Measurements from ENCODE around the gene ZFAND3. TPM values are rescaled to one million over a fixed set of nuclear protein-coding genes. Genes with fewer than 3 reads are reported as not detected.

ZFAND3 gene
- total and polyA plus RNA-seq, 2 donors (not counting 1 experiment from before 2014, with no cell fraction given) = 13.5 to 58.3 TPM

DNA sequence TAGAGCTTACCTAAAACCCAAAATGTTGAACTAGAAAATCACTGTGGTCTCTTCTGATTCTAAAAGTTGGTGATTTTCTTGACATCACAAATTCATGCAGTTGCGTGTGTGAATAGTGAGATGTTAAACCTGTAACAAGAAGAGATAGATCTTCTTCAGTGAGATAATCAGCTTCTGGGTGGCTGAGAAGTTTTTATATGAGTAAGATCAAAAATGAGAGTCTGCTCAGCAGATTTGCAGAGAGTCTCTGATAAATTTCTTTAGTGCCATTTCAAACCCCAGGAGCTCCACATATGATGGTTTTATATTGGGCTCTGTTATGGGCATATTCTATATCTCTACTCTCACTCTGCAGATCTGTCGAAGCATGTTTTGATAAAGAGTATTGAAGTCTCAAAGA lies 185.4 kb downstream of the ZFAND3 start:
- H3K4me3 ChIP-seq (ENCODE audit: control extremely low read depth in 1 of 5, extremely low read depth in 1 of 5, insufficient read depth in 1 of 5, low read depth in 2 of 5, low read length in 4 of 5) = no peak overlapping the region
- ChIA-PET CTCF (no interaction called here), POLR2A (no interaction called here)
- H3K4me3 Mint-ChIP-seq = no peak overlapping the region
- no peak overlapping the region for H3K9ac ChIP-seq (ENCODE audit: low read length)
- DNase-seq (no peak), ATAC-seq (ENCODE audit: low read depth) (no peak)
- no peak overlapping the region for H2AFZ ChIP-seq (ENCODE audit: insufficient read depth, low read depth, low read length, poor library complexity, severe bottlenecking)
- peaks cover 21% of the 10 kb centered on the region for H3K79me2 ChIP-seq (ENCODE audit: control insufficient read depth, insufficient read depth, low read length)
- H3K27ac Mint-ChIP-seq = no peak overlapping the region
- no peaks in the 10 kb centered on the region for H3K27me3 ChIP-seq (replicated peaks in 1 of 4; ENCODE audit: control extremely low read depth in 1 of 4, control insufficient read depth in 3 of 4, insufficient read depth in 4 of 4, low read length in 3 of 4)
- H4K20me1 ChIP-seq (ENCODE audit: control insufficient read depth, insufficient read depth, low read length, poor library complexity, severe bottlenecking) = peaks cover 23% of the 10 kb centered on the region
- intact Hi-C loops (cut with micrococcal nuclease) = no loop called here
- no peaks in the 10 kb centered on the region for H3K4me1 ChIP-seq (ENCODE audit: control insufficient read depth in 2 of 2, insufficient read depth in 2 of 2, low read length in 2 of 2)
- TF ChIP-seq, protein P1, sequence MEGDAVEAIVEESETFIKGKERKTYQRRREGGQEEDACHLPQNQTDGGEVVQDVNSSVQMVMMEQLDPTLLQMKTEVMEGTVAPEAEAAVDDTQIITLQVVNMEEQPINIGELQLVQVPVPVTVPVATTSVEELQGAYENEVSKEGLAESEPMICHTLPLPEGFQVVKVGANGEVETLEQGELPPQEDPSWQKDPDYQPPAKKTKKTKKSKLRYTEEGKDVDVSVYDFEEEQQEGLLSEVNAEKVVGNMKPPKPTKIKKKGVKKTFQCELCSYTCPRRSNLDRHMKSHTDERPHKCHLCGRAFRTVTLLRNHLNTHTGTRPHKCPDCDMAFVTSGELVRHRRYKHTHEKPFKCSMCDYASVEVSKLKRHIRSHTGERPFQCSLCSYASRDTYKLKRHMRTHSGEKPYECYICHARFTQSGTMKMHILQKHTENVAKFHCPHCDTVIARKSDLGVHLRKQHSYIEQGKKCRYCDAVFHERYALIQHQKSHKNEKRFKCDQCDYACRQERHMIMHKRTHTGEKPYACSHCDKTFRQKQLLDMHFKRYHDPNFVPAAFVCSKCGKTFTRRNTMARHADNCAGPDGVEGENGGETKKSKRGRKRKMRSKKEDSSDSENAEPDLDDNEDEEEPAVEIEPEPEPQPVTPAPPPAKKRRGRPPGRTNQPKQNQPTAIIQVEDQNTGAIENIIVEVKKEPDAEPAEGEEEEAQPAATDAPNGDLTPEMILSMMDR (IDR thresholded peaks at IDR 0.05) = no peak
- no peak for TF ChIP-seq EZH2 (IDR thresholded peaks at IDR 0.05; ENCODE audit: borderline replicate concordance, insufficient read depth, low read depth, low read length, poor library complexity, severe bottlenecking)
- H3K27ac ChIP-seq (ENCODE audit: low read length in 2 of 2) = no peak overlapping the region
- H3K9me3 ChIP-seq (ENCODE audit: control extremely low read depth in 1 of 3, control insufficient read depth in 2 of 3, insufficient read depth in 1 of 3, low read length in 2 of 3) = peaks cover 0 to under 1% (median 0%) of the 10 kb centered on the region in 3 donors
- H3K36me3 ChIP-seq (replicated peaks in 1 of 2; ENCODE audit: control extremely low read depth in 1 of 2, control insufficient read depth in 1 of 2, extremely low read depth in 1 of 2, insufficient read depth in 2 of 2, low read length in 1 of 2) = no peaks in the 10 kb centered on the region
- no peak overlapping the region for H3K4me2 ChIP-seq (replicated peaks; ENCODE audit: low read depth, low read length, poor library complexity, severe bottlenecking)
- H3K9me3 Mint-ChIP-seq (ENCODE audit: insufficient read depth) = no peaks in the 10 kb centered on the region
- H3K4me1 Mint-ChIP-seq = peaks cover 20% of the 10 kb centered on the region
- no peaks in the 10 kb centered on the region for H3K27me3 Mint-ChIP-seq
- WGBS (ENCODE audit: insufficient coverage) = 86% methylated on average over 1 of the region's 2 CpGs

DNA sequence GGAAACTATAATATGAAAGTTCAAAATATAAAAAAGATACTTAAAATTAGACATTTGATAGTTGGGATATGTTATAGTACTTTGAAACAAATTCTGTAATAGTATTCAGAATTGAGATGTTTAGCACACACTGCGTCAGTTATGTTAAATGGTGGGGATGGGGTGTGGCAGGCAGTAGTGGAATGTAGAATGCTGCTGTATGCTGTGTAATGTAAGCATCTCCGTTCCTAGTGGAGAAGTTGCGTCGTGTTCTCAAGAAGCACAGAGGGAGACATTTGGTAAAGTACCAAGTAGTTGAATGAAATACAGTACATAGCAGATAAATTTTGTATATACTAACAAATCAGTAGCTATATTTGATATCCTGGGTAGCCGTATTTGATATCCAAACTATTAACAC lies 192.4 kb downstream of the ZFAND3 start:
- Mint-ChIP-seq H3K27ac (no peak overlapping the region), H3K4me3 (no peak overlapping the region), H3K27me3 (no peaks in the 10 kb centered on the region), H3K9me3 (ENCODE audit: insufficient read depth) (peaks cover 2% of the 10 kb centered on the region), H3K4me1 (peaks cover 28% of the 10 kb centered on the region)
- peaks cover 7 to 10% (median 7%) of the 10 kb centered on the region in 3 donors for H3K9me3 ChIP-seq (ENCODE audit: control extremely low read depth in 1 of 3, control insufficient read depth in 2 of 3, insufficient read depth in 1 of 3, low read length in 2 of 3)
- no peak for DNase-seq
- peaks cover 36% of the 10 kb centered on the region for H4K20me1 ChIP-seq (ENCODE audit: control insufficient read depth, insufficient read depth, low read length, poor library complexity, severe bottlenecking)
- CTCF ChIA-PET = interaction anchor here (0.6 to 2.4 kb wide), 24 partner anchors 13 to 686 kb away, joined by 3 to 17 read pairs (median 4); partner anchors contain the start of gene MDGA1
- H2AFZ ChIP-seq (ENCODE audit: insufficient read depth, low read depth, low read length, poor library complexity, severe bottlenecking) = no peak overlapping the region
- 100% methylated on average over 1 of the region's 5 CpGs for WGBS (ENCODE audit: insufficient coverage)
- no peak for ATAC-seq (ENCODE audit: low read depth)
- intact Hi-C loops (cut with micrococcal nuclease) = loop anchor here (1.0 to 10.0 kb wide), 4 partner anchors 127 to 528 kb away; no protein-coding TSS in a partner anchor
- TF ChIP-seq, protein P1 (IDR thresholded peaks at IDR 0.05) = no peak
- no peak for TF ChIP-seq EZH2 (IDR thresholded peaks at IDR 0.05; ENCODE audit: borderline replicate concordance, insufficient read depth, low read depth, low read length, poor library complexity, severe bottlenecking)
- no peaks in the 10 kb centered on the region for H3K27me3 ChIP-seq (replicated peaks in 1 of 4; ENCODE audit: control extremely low read depth in 1 of 4, control insufficient read depth in 3 of 4, insufficient read depth in 4 of 4, low read length in 3 of 4)
- H3K27ac ChIP-seq (ENCODE audit: low read length in 2 of 2) = no peak overlapping the region
- H3K9ac ChIP-seq (ENCODE audit: low read length) = no peak overlapping the region
- no peaks in the 10 kb centered on the region for H3K36me3 ChIP-seq (replicated peaks in 1 of 2; ENCODE audit: control extremely low read depth in 1 of 2, control insufficient read depth in 1 of 2, extremely low read depth in 1 of 2, insufficient read depth in 2 of 2, low read length in 1 of 2)
- H3K4me1 ChIP-seq (ENCODE audit: control insufficient read depth in 2 of 2, insufficient read depth in 2 of 2, low read length in 2 of 2) = peaks cover under 1 to 6% of the 10 kb centered on the region in 2 donors
- no peak overlapping the region for H3K4me3 ChIP-seq (ENCODE audit: control extremely low read depth in 1 of 5, extremely low read depth in 1 of 5, insufficient read depth in 1 of 5, low read depth in 2 of 5, low read length in 4 of 5)
- POLR2A ChIA-PET = no interaction called here
- H3K79me2 ChIP-seq (ENCODE audit: control insufficient read depth, insufficient read depth, low read length) = peaks cover 57% of the 10 kb centered on the region
- no peak overlapping the region for H3K4me2 ChIP-seq (replicated peaks; ENCODE audit: low read depth, low read length, poor library complexity, severe bottlenecking)
